Type B pancreatic cell (in vitro differentiated cells): Measurements from ENCODE around the gene CASP2. TPM values are rescaled to one million over a fixed set of nuclear protein-coding genes. Genes with fewer than 3 reads are reported as not detected.

Experiments used
- DNase-seq: peaks from one replicate; pipeline ENCODE4 v3.0.0; 2021; ENCODE audit warnings: mixed read lengths; ENCODE audit not compliant: unreplicated experiment; ENCODE audit errors: extremely low spot score
- H3K27ac Mint-ChIP-seq: 2 replicates; pipeline ENCODE4 v1.8.0; 2021; ENCODE audit warnings: mild to moderate bottlenecking, mixed read lengths
- H3K27me3 Mint-ChIP-seq: 2 replicates; pipeline ENCODE4 v1.8.0; 2021; ENCODE audit warnings: mixed read lengths
- H3K36me3 Mint-ChIP-seq: 2 replicates; pipeline ENCODE4 v1.8.0; 2021; ENCODE audit warnings: mixed read lengths
- H3K4me1 Mint-ChIP-seq: one replicate; pipeline ENCODE4 v1.8.0; 2021; ENCODE audit warnings: mixed read lengths; ENCODE audit not compliant: unreplicated experiment
- H3K4me3 Mint-ChIP-seq: 2 replicates; pipeline ENCODE4 v1.8.0; 2021; ENCODE audit warnings: mild to moderate bottlenecking, mixed read lengths
- H3K9me3 Mint-ChIP-seq: 2 replicates; pipeline ENCODE4 v1.8.0; 2021; ENCODE audit warnings: mixed read lengths
- total RNA-seq: library from RNA; stranded (reverse); gene quantifications from 2 replicates; pipeline ENCODE4 v1.2.1, GENCODE V29; 2021; ENCODE audit warnings: low replicate concordance
- TF ChIP-seq, protein P1 (sequence below): fragments of 200-600 bp; sonication (generic); conservative IDR thresholded peaks from 2 replicates; pipeline ENCODE4 v1.5.0; 2021; ENCODE audit warnings: antibody characterized with exemption, mild to moderate bottlenecking

The CASP2 gene
- total RNA-seq, 1 donor from 2014 or later = 55.2 TPM

DNA sequence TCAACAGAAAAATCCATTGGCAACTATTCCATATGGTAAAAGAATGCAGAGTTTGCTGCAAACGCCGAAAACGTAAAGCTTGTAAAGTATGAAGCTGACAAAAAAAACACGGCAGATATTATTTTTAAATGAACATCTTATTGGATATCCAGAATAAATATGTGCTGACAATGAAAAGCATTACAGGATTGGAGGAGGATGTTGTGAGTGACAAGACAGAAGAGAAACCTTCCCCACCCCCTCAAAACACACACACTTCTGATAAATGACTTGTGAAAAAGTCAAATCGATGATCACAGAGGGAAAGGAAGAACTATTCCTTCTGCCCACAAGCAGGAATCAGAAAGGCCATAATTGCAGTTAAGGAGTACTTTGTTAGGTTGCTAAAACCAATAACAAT, 59.8 kb downstream of the CASP2 start:
- Mint-ChIP-seq H3K9me3 (no peaks in the 10 kb centered on the region), H3K4me1 (peaks cover 13% of the 10 kb centered on the region), H3K36me3 (no peaks in the 10 kb centered on the region), H3K27me3 (peaks cover 44% of the 10 kb centered on the region), H3K4me3 (no peak overlapping the region), H3K27ac (no peak overlapping the region)
- TF ChIP-seq, protein P1, sequence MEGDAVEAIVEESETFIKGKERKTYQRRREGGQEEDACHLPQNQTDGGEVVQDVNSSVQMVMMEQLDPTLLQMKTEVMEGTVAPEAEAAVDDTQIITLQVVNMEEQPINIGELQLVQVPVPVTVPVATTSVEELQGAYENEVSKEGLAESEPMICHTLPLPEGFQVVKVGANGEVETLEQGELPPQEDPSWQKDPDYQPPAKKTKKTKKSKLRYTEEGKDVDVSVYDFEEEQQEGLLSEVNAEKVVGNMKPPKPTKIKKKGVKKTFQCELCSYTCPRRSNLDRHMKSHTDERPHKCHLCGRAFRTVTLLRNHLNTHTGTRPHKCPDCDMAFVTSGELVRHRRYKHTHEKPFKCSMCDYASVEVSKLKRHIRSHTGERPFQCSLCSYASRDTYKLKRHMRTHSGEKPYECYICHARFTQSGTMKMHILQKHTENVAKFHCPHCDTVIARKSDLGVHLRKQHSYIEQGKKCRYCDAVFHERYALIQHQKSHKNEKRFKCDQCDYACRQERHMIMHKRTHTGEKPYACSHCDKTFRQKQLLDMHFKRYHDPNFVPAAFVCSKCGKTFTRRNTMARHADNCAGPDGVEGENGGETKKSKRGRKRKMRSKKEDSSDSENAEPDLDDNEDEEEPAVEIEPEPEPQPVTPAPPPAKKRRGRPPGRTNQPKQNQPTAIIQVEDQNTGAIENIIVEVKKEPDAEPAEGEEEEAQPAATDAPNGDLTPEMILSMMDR = no peak
- DNase-seq = no peak

DNA sequence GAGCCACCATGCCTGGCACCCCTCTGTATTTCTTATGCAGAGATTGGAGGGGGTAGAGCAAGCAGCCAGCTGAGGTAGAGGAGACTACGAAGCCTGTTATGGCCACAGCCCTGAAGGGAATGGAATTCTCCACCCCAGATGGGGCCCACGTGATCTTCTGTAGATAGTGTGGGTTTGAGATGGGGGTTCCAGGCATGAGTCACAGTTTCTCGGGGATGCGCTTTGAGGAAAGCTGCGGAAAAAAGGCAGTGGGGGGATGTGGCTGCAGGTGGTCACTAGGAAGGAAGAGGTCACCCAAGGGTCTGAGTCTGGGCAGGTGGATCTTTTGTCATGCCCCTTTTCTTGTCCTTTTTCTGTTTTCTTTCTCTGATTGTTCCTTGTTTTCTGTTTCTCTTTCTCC, 62.9 kb downstream of the CASP2 start:
- no peak overlapping the region for H3K27ac Mint-ChIP-seq
- TF ChIP-seq, protein P1 = no peak
- no peaks in the 10 kb centered on the region for H3K36me3 Mint-ChIP-seq
- no peak overlapping the region for H3K4me3 Mint-ChIP-seq
- H3K27me3 Mint-ChIP-seq = peaks cover 42% of the 10 kb centered on the region
- peaks cover 9% of the 10 kb centered on the region for H3K4me1 Mint-ChIP-seq
- DNase-seq = no peak
- no peaks in the 10 kb centered on the region for H3K9me3 Mint-ChIP-seq

DNA sequence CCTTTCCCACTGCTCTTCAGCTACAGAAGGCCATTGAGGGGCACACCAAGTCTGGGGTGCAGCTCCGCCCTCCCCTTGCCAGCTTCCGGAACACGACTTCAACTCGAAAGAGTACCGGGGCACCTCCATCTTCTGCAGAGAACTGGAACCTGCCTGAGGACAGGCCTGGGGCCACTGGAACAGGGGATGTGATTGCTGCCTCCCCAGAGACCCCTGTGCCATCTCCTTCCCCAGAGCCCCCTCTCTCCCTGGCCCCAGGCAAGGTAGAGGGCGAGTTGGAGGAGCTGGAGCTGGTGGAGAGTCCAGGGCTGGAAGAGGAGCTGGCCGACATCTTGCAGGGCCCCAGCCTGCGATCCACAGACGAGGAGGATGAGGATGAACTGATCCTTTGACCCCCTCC, 63.4 kb downstream of the CASP2 start:
- no peaks in the 10 kb centered on the region for H3K36me3 Mint-ChIP-seq
- no peak overlapping the region for H3K27ac Mint-ChIP-seq

DNA sequence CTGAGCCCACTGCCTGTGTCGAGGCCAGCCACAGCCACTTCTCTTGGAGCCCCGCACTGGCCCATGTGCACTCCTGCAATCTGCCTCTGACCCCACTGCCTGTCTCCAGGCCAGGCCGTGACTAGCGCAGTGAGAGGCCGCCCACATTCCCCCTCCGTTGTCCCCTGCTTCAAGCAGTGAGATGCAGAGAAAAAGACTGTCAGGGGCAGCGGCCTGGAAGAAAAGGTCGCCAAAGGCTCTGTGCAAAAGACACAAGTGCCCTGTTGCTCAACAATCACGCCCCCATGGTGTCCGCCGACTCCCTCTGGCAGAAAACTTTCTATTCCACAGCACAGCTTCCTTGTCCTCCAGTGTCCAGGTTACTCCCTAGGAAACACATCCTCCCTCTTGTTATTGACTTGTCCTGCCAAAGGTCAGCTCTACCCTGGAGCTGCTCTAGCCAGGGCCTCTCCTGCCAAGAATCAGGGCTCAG, 64.4 kb downstream of the CASP2 start:
- peaks cover 34% of the 10 kb centered on the region for H3K27me3 Mint-ChIP-seq
- peaks cover 3% of the 10 kb centered on the region for H3K36me3 Mint-ChIP-seq
- H3K9me3 Mint-ChIP-seq = no peaks in the 10 kb centered on the region
- TF ChIP-seq, protein P1 = no peak
- peaks cover 9% of the 10 kb centered on the region for H3K4me1 Mint-ChIP-seq
- DNase-seq = no peak
- H3K27ac Mint-ChIP-seq = peak overlapping the region; percentile 46
- no peak overlapping the region for H3K4me3 Mint-ChIP-seq

More for the DNA sequence above, 63.4 kb downstream of the CASP2 start:
- H3K9me3 Mint-ChIP-seq = no peaks in the 10 kb centered on the region
- peaks cover 37% of the 10 kb centered on the region for H3K27me3 Mint-ChIP-seq
- H3K4me3 Mint-ChIP-seq = no peak overlapping the region
- DNase-seq = no peak
- TF ChIP-seq, protein P1 = no peak
- peaks cover 9% of the 10 kb centered on the region for H3K4me1 Mint-ChIP-seq

DNA sequence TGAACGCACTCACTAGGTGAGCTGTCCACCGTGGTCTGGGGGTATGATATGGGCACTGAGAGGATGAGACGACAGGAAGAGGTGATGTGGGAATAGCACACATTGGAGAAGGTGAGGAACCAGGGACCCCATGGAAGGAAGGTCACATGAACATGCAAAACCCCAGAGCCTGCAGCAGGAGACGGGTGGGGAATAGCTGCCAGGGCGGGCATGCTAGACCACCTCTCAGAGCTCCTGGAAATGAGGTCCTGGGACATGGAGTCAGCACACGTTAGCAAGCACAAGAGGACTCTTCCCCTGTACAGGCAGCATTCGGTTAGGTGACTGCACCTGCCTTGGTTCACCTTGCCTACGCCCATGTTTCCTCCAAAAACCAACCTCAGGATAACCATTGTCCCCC, 66.2 kb downstream of the CASP2 start:
- peaks cover 7% of the 10 kb centered on the region for H3K36me3 Mint-ChIP-seq
- peaks cover 9% of the 10 kb centered on the region for H3K4me1 Mint-ChIP-seq
- no peak overlapping the region for H3K4me3 Mint-ChIP-seq
- peaks cover 42% of the 10 kb centered on the region for H3K27me3 Mint-ChIP-seq
- no peaks in the 10 kb centered on the region for H3K9me3 Mint-ChIP-seq
- TF ChIP-seq, protein P1 = no peak
- no peak overlapping the region for H3K27ac Mint-ChIP-seq
- no peak for DNase-seq

DNA sequence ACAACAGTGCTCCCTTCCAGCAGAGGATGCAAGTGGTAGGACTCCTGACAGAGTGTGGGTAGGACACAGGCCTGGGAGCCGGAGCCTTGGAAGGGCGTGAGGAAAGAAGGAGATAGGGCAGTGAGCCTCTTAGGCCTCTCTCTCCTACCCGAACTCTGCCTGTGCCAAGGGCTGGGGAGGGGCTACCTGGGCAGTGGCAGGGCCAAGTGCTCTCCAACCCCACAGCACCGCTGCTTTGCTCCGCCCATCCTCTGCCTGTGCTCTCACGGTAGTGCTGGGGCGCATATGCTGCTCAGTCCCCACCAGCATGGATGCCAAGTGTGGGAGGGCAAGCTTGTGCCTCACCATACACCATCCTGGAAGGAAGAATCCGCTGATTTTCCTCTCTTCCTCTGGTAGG, 66.8 kb downstream of the CASP2 start:
- Mint-ChIP-seq H3K36me3 (peaks cover 8% of the 10 kb centered on the region), H3K9me3 (no peaks in the 10 kb centered on the region), H3K4me3 (no peak overlapping the region), H3K27me3 (peaks cover 42% of the 10 kb centered on the region), H3K27ac (no peak overlapping the region), H3K4me1 (peaks cover 9% of the 10 kb centered on the region)
- no peak for DNase-seq
- TF ChIP-seq, protein P1 = no peak
